Duodenal mucosa (tissue), 2 donors: ENCODE measurements around the gene ARHGAP15.

Experiments used
- H3K27ac ChIP-seq: one replicate; pipeline ENCODE4 v1.7.0; 2013; ENCODE audit warnings: low read depth, low read length
- H3K27me3 ChIP-seq, 2 donors: one replicate each; pipeline ENCODE4 v1.7.0; 2013; ENCODE audit warnings: low read length in 2 of 2, control low read depth in 1 of 2; ENCODE audit not compliant: insufficient read depth in 2 of 2, control insufficient read depth in 1 of 2
- H3K36me3 ChIP-seq, 2 donors: one replicate each; pipeline ENCODE4 v1.7.0; 2013; ENCODE audit warnings: low read length in 2 of 2, control low read depth in 1 of 2; ENCODE audit not compliant: insufficient read depth in 2 of 2, control insufficient read depth in 1 of 2
- H3K4me1 ChIP-seq, 2 donors: one replicate each; pipeline ENCODE4 v1.7.0; 2013; ENCODE audit warnings: low read length in 2 of 2, control low read depth in 1 of 2; ENCODE audit not compliant: insufficient read depth in 2 of 2, control insufficient read depth in 1 of 2
- H3K4me3 ChIP-seq, 2 donors: one replicate each; pipeline ENCODE4 v1.7.0; 2013; ENCODE audit warnings: low read length in 2 of 2, low read depth in 1 of 2
- H3K9ac ChIP-seq, 2 donors: one replicate each; pipeline ENCODE4 v1.7.0; 2013; ENCODE audit warnings: low read length in 2 of 2, low read depth in 1 of 2
- H3K9me3 ChIP-seq, 2 donors: one replicate each; pipeline ENCODE4 v1.7.0; 2013; ENCODE audit warnings: low read length in 2 of 2, control low read depth in 1 of 2; ENCODE audit not compliant: control insufficient read depth in 1 of 2

ARHGAP15 gene

GRCh38 chr2:143284087-143284675, 155.0 kb downstream of the ARHGAP15 start:
- no peaks in the 10 kb centered on the region for H3K27me3 ChIP-seq
- no peak overlapping the region for H3K9ac ChIP-seq
- H3K4me3 ChIP-seq = no peak overlapping the region
- no peaks in the 10 kb centered on the region for H3K36me3 ChIP-seq
- H3K4me1 ChIP-seq = no peaks in the 10 kb centered on the region
- no peaks in the 10 kb centered on the region for H3K9me3 ChIP-seq
- no peak overlapping the region for H3K27ac ChIP-seq

- H3K27ac ChIP-seq = no peak overlapping the region
- no peak overlapping the region for H3K9ac ChIP-seq
- H3K27me3 ChIP-seq = no peaks in the 10 kb centered on the region
- H3K9me3 ChIP-seq = no peaks in the 10 kb centered on the region
- H3K4me3 ChIP-seq = no peak overlapping the region
- H3K4me1 ChIP-seq = no peaks in the 10 kb centered on the region
- H3K36me3 ChIP-seq = no peaks in the 10 kb centered on the region
Measured at GRCh38 chr2:143289025-143289424, 159.8 kb downstream of the ARHGAP15 start.

GRCh38 chr2:143290221-143290620, 161.0 kb downstream of the ARHGAP15 start:
- no peak overlapping the region for H3K4me3 ChIP-seq
- H3K9me3 ChIP-seq = no peaks in the 10 kb centered on the region
- H3K36me3 ChIP-seq = no peaks in the 10 kb centered on the region
- no peak overlapping the region for H3K9ac ChIP-seq
- no peak overlapping the region for H3K27ac ChIP-seq
- no peaks in the 10 kb centered on the region for H3K27me3 ChIP-seq
- no peaks in the 10 kb centered on the region for H3K4me1 ChIP-seq

- Histone ChIP-seq H3K9ac (no peak overlapping the region), H3K9me3 (no peaks in the 10 kb centered on the region), H3K27me3 (no peaks in the 10 kb centered on the region), H3K4me1 (no peaks in the 10 kb centered on the region), H3K36me3 (no peaks in the 10 kb centered on the region), H3K4me3 (no peak overlapping the region), H3K27ac (no peak overlapping the region)
Measured at GRCh38 chr2:143294068-143294467, 164.8 kb downstream of the ARHGAP15 start.

GRCh38 chr2:143296089-143296488, 166.9 kb downstream of the ARHGAP15 start:
- H3K9me3 ChIP-seq = no peaks in the 10 kb centered on the region
- H3K9ac ChIP-seq = no peak overlapping the region
- H3K4me1 ChIP-seq = no peaks in the 10 kb centered on the region
- no peak overlapping the region for H3K4me3 ChIP-seq
- no peaks in the 10 kb centered on the region for H3K27me3 ChIP-seq
- no peak overlapping the region for H3K27ac ChIP-seq
- H3K36me3 ChIP-seq = no peaks in the 10 kb centered on the region

- no peaks in the 10 kb centered on the region for H3K27me3 ChIP-seq
- H3K9ac ChIP-seq = no peak overlapping the region
- no peaks in the 10 kb centered on the region for H3K36me3 ChIP-seq
- no peak overlapping the region for H3K4me3 ChIP-seq
- H3K4me1 ChIP-seq = no peaks in the 10 kb centered on the region
- no peak overlapping the region for H3K27ac ChIP-seq
- no peaks in the 10 kb centered on the region for H3K9me3 ChIP-seq
Measured at GRCh38 chr2:143297182-143297581, 168.0 kb downstream of the ARHGAP15 start.

- Histone ChIP-seq H3K27me3 (no peaks in the 10 kb centered on the region), H3K4me1 (no peaks in the 10 kb centered on the region), H3K36me3 (no peaks in the 10 kb centered on the region), H3K9me3 (no peaks in the 10 kb centered on the region), H3K27ac (no peak overlapping the region), H3K4me3 (no peak overlapping the region), H3K9ac (no peak overlapping the region)
Measured at GRCh38 chr2:143300536-143300935, 171.3 kb downstream of the ARHGAP15 start.

- H3K4me1 ChIP-seq = no peaks in the 10 kb centered on the region
- H3K27ac ChIP-seq = no peak overlapping the region
- H3K9ac ChIP-seq = no peak overlapping the region
- no peaks in the 10 kb centered on the region for H3K9me3 ChIP-seq
- H3K4me3 ChIP-seq = no peak overlapping the region
- H3K36me3 ChIP-seq = no peaks in the 10 kb centered on the region
- no peaks in the 10 kb centered on the region for H3K27me3 ChIP-seq
Measured at GRCh38 chr2:143311426-143311825, 182.2 kb downstream of the ARHGAP15 start.

- Histone ChIP-seq H3K4me3 (no peak overlapping the region), H3K4me1 (no peaks in the 10 kb centered on the region), H3K27me3 (no peaks in the 10 kb centered on the region), H3K36me3 (no peaks in the 10 kb centered on the region), H3K27ac (no peak overlapping the region), H3K9ac (no peak overlapping the region), H3K9me3 (no peaks in the 10 kb centered on the region)
Measured at GRCh38 chr2:143312441-143312840, 183.2 kb downstream of the ARHGAP15 start.

- no peak overlapping the region for H3K9ac ChIP-seq
- H3K36me3 ChIP-seq = no peaks in the 10 kb centered on the region
- H3K27ac ChIP-seq = no peak overlapping the region
- H3K4me1 ChIP-seq = no peaks in the 10 kb centered on the region
- H3K27me3 ChIP-seq = no peaks in the 10 kb centered on the region
- H3K9me3 ChIP-seq = no peaks in the 10 kb centered on the region
- H3K4me3 ChIP-seq = no peak overlapping the region
Measured at GRCh38 chr2:143313861-143314260, 184.6 kb downstream of the ARHGAP15 start.

- Histone ChIP-seq H3K9me3 (no peaks in the 10 kb centered on the region), H3K4me3 (no peak overlapping the region), H3K4me1 (peaks cover 0 to 3% of the 10 kb centered on the region in 2 donors), H3K27ac (no peak overlapping the region), H3K27me3 (no peaks in the 10 kb centered on the region), H3K36me3 (no peaks in the 10 kb centered on the region), H3K9ac (no peak overlapping the region)
Measured at GRCh38 chr2:143321994-143322393, 192.8 kb downstream of the ARHGAP15 start.
